Right lobe of liver (tissue), 6 donors: Measurements from ENCODE around the gene UBP1. TPM values are rescaled to one million over a fixed set of nuclear protein-coding genes. Genes with fewer than 3 reads are reported as not detected.
A peak's percentile ranks its signal among the peaks of the same experiment; 100 is the strongest.
"Not testable (repeated sequence)": the region's sequence is repeated elsewhere in the genome, so short reads cannot be mapped to it uniquely, and the experiment has no call there.

Experiments used
- ATAC-seq, 4 donors: fragments of 200-7000 bp; cut with Tn5 transposase; one replicate each; pipeline ENCODE4 v1.9.1; 2020; ENCODE audit warnings: mild to moderate bottlenecking in 4 of 4, moderate library complexity in 4 of 4
- DNase-seq, 3 donors: peaks; one replicate each; pipeline ENCODE4 v3.0.0-alpha.2; 2020
- H3K27ac ChIP-seq, 3 donors: fragments of 200-600 bp; one replicate each; pipeline ENCODE4 v1.8.0; 2022
- H3K27me3 ChIP-seq, 2 donors: fragments of 200-600 bp; one replicate each; pipeline ENCODE4 v1.8.0; 2022
- H3K36me3 ChIP-seq, 4 donors: fragments of 200-600 bp; sonication (generic) in 1 of 4; one replicate each; pipeline versions ENCODE4 v1.5.1 to v1.8.0; 2017 to 2022; ENCODE audit warnings: control low read depth in 1 of 4
- H3K4me1 ChIP-seq, 4 donors: fragments of 200-600 bp; sonication (generic) in 1 of 4; one replicate each; pipeline versions ENCODE4 v1.5.1 to v1.8.0; 2017 to 2022; ENCODE audit warnings: control low read depth in 1 of 4
- H3K4me3 ChIP-seq, 3 donors: fragments of 200-600 bp; one replicate each; pipeline ENCODE4 v1.8.0; 2022
- H3K9me3 ChIP-seq, 4 donors: fragments of 200-600 bp; sonication (generic) in 1 of 4; one replicate each; pipeline versions ENCODE4 v1.5.1 to v1.8.0; 2017 to 2022; ENCODE audit warnings: control low read depth in 1 of 4
- CTCF ChIP-seq, 4 donors: fragments of 200-600 bp in 3 of 4; fragments of 450-650 bp in 1 of 4; IDR thresholded peaks; one replicate each; pipeline versions ENCODE4 v1.5.1 to v1.8.0; 2016 to 2022; ENCODE audit warnings: antibody characterized with exemption in 4 of 4, mild to moderate bottlenecking in 2 of 4
- POLR2A ChIP-seq: fragments of 450-650 bp; IDR thresholded peaks from one replicate; pipeline ENCODE4 v1.6.1; 2017; ENCODE audit warnings: antibody characterized with exemption, mild to moderate bottlenecking
- WGBS: methylation state at CpG from one replicate; pipeline ENCODE4 v1.1.6; 2018; ENCODE audit warnings: low coverage, low lambda C conversion rate; ENCODE audit not compliant: insufficient coverage; ENCODE audit errors: missing lambda C conversion rate; 5-methylcytosine and 5-hydroxymethylcytosine counted together
- intact Hi-C, 2 donors: fragments of 100-400 bp; cut with DNase I; formaldehyde crosslinking; loops; one replicate each; pipeline versions ENCODE4 v1.11.2 to v1.14.1; 2022
- small RNA-seq, 2 experiments: library from RNA; depleted of rRNA; stranded (forward); fragments of <200 nt; gene quantifications; one replicate each; pipeline ENCODE3, GENCODE V24; 2016
- total RNA-seq, 6 experiments: library from RNA; depleted of rRNA in 2 of 6; stranded (reverse); fragments of >200 nt in 2 of 6; fragmentation: NEBNext Ultra II Directional in 3 of 6; extraction: Animal tissue kit (Norgen Biotek cat#: 25700) in 3 of 6; gene quantifications; one replicate each; pipeline versions ENCODE4 v1.1.0 to v1.2.4, GENCODE V29; 2016 to 2023
- donor health status: DM: no; HTN: yes; CAD: no.
- donor health status: DM: no; HTN: no; CAD: no.
- donor health status: DM: no; HTN: no; CAD: no.
- donor health status: DM: no; HTN: yes; CAD: no.
- donor health status: DM: no; HTN: yes; CAD: no.

UBP1 gene
- total RNA-seq, 6 experiments from 2014 or later: 20.5 to 39.2 (median 33.1) TPM

GRCh38 chr3:33360136-33360825 lies 79.9 kb downstream of the UBP1 start:
- H3K27me3 ChIP-seq: no peaks in the 10 kb centered on the region
- TF ChIP-seq POLR2A (no peak), CTCF (IDR thresholded peaks at IDR 0.05) (no peak)
- DNase-seq (no peak), ATAC-seq (no peak)
- H3K9me3 ChIP-seq: no peaks in the 10 kb centered on the region
- H3K36me3 ChIP-seq: no peaks in the 10 kb centered on the region
- 70% methylated on average over 1 of the region's 1 CpG for WGBS
- H3K4me1 ChIP-seq: no peaks in the 10 kb centered on the region
- no peak overlapping the region for H3K4me3 ChIP-seq
- no peak overlapping the region for H3K27ac ChIP-seq
- intact Hi-C loops: no loop called here

- Histone ChIP-seq H3K4me3 (no peak overlapping the region), H3K27me3 (no peaks in the 10 kb centered on the region), H3K27ac (no peak overlapping the region), H3K4me1 (no peaks in the 10 kb centered on the region), H3K36me3 (no peaks in the 10 kb centered on the region), H3K9me3 (no peaks in the 10 kb centered on the region)
- DNase-seq (no peak), ATAC-seq (no peak)
- TF ChIP-seq POLR2A (no peak), CTCF (IDR thresholded peaks at IDR 0.05) (no peak)
- intact Hi-C loops: no loop called here
- WGBS: 59% methylated on average over 4 of the region's 4 CpGs
Observed at GRCh38 chr3:33358172-33358781, 81.9 kb downstream of the UBP1 start.

- no peaks in the 10 kb centered on the region for H3K9me3 ChIP-seq
- H3K4me1 ChIP-seq: no peaks in the 10 kb centered on the region
- DNase-seq: no peak
- intact Hi-C loops: no loop called here
- no peak for TF ChIP-seq CTCF (IDR thresholded peaks at IDR 0.05)
- TF ChIP-seq POLR2A: no peak
- 33% methylated on average over 5 of the region's 5 CpGs for WGBS
- no peak overlapping the region for H3K4me3 ChIP-seq
- H3K27me3 ChIP-seq: no peaks in the 10 kb centered on the region
- H3K27ac ChIP-seq: no peak overlapping the region
- peak; percentile 35 to 89 (median 36) for ATAC-seq
- H3K36me3 ChIP-seq: no peaks in the 10 kb centered on the region
Observed at GRCh38 chr3:33355611-33356010, 84.6 kb downstream of the UBP1 start.

- intact Hi-C loops: no loop called here
- no peak for DNase-seq
- Histone ChIP-seq H3K4me1 (no peaks in the 10 kb centered on the region), H3K27me3 (no peaks in the 10 kb centered on the region), H3K36me3 (no peaks in the 10 kb centered on the region), H3K27ac (no peak overlapping the region), H3K9me3 (no peaks in the 10 kb centered on the region), H3K4me3 (no peak overlapping the region)
- no peak for ATAC-seq
- TF ChIP-seq POLR2A: no peak
- no peak for TF ChIP-seq CTCF (IDR thresholded peaks at IDR 0.05)
Observed at GRCh38 chr3:33339758-33340157, 100.4 kb downstream of the UBP1 start.

GRCh38 chr3:33338936-33339465 lies 101.2 kb downstream of the UBP1 start:
- H3K4me3 ChIP-seq, H3K27me3 ChIP-seq, H3K9me3 ChIP-seq, H3K36me3 ChIP-seq, H3K27ac ChIP-seq, DNase-seq, intact Hi-C loops, ATAC-seq, H3K4me1 ChIP-seq: not testable (repeated sequence)

Small RNA genes lying within 50 kb of the gene (small RNA-seq; reads per million reads assigned to genes)
- 0 reads per million in 2 experiments for gene RNU7-110P

Other genes with a start within 250 kb of the UBP1 start
- gene SUSD5, start 221.6 kb downstream of the UBP1 start, total RNA-seq: under 1 TPM in 4 of 6 experiments, not detected in 2; 0.05 to 0.20 (median 0.16) TPM
- gene FBXL2, start 163.0 kb downstream of the UBP1 start, total RNA-seq: under 1 TPM; 0.06 to 0.43 (median 0.31) TPM